HG03045 (cell line): ENCODE results near the gene MTCH1.

Experiments
- ATAC-seq: cut with Tn5 transposase; IDR thresholded peaks from one replicate; pipeline ENCODE4 v1.9.1; 2021; ENCODE audit warnings: mild to moderate bottlenecking, moderate library complexity; ENCODE audit not compliant: unreplicated experiment

The MTCH1 gene, protein sequence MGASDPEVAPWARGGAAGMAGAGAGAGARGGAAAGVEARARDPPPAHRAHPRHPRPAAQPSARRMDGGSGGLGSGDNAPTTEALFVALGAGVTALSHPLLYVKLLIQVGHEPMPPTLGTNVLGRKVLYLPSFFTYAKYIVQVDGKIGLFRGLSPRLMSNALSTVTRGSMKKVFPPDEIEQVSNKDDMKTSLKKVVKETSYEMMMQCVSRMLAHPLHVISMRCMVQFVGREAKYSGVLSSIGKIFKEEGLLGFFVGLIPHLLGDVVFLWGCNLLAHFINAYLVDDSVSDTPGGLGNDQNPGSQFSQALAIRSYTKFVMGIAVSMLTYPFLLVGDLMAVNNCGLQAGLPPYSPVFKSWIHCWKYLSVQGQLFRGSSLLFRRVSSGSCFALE

DNA sequence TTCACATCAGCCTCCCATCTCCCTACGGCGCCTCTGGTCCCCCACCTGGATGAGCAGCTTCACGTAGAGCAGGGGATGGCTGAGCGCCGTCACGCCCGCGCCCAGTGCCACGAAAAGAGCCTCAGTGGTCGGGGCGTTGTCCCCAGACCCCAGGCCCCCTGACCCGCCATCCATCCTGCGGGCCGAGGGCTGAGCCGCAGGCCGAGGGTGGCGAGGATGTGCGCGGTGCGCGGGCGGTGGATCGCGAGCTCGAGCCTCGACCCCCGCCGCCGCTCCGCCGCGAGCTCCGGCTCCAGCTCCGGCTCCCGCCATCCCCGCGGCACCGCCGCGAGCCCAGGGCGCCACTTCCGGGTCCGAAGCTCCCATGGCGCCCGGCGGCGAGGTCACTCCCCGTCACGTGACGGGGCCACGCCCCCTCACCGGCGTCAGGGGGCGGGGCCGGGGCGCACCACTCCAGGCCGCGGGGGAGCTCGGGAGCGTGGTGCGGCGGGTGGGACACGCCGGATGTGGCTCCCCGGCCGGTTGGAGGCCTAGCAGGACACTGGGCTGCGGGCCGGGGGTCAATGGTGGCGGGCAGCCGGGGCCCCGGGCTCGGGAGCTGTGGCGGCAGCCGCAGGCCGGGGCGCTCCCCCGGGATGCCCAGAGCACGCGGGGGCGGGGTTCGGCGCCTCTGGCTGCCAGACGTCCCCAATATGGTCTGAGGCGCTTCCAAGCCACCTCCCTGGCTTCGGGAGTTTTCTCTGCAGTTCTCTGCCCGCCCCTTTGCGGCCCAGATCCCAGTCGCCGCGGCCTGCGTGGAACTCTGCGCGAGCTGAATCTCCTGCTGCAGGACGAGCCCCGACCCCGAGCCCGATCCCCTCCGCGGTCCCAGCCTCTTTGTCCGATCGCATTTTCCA, at the start of gene MTCH1:
TSS of gene MTCH1 (minus strand) at position 389 of the 896 bp plus-strand sequence. CDS start at position 366, 23 bp downstream.
- ATAC-seq, result peak; percentile 85

DNA sequence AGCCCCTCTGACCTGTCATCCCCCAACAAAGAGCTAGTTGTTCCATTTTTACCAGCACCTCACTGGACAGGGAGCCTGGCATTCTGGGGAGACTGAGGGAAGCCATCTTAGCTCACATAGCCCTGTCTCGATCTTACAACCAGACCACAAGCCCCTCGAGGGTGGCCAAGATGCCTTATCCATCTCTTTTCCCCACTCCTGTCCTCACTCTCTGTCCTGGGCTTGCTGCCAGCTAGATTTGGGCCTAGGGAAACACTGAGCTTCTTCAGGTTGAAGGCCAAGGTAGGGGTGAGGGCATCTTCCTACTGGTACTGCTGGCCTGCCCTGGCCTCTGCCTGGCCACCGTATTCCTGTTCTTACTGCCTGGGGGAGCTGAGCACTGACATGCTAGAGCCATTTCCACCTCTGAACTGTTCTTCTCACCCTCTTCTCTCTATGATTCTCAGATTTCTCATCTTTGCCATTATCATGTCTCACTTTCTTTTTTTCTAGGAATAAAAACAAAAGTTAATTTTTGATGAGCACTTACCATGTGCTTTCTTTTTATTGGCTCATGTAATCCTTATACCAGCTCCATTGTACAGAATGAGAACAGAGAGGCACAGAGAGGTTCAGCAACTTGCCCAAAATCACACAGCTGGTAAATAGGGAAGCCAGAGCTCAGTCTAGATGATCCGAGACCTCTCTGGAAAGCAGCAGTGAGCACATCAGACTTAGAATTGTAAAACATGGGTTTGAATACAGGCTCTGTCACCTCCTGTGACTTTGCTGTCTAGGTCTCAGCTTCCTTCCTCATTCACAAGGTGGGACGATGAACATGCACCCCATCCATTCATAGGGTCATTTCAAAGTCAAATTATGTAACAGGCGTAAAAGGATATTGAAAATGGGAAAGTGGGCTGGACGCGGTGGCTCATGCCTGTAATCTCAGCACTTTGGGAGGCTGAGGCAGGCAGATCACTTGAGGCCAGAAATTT, 48.1 kb upstream of the MTCH1 start:
- no peak for ATAC-seq

DNA sequence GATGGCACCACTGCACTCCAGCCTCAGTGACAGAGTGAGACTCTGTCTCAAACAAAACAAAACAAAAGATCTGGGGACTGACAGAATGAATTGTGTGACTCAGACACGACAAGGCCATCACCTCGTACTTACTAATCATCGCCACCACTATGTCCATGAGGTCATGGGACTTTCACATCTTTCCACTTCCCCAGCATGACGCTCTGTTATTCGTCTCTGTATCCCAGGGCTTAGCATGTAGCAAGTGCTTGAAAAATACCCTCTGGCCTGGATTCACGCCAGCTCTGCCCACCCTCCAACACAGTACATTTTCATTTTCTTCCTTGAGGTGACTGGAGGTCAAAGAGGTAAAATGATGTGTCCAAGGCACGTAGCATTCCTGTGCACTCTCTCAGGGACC, 47.3 kb upstream of the MTCH1 start:
- no peak for ATAC-seq

DNA sequence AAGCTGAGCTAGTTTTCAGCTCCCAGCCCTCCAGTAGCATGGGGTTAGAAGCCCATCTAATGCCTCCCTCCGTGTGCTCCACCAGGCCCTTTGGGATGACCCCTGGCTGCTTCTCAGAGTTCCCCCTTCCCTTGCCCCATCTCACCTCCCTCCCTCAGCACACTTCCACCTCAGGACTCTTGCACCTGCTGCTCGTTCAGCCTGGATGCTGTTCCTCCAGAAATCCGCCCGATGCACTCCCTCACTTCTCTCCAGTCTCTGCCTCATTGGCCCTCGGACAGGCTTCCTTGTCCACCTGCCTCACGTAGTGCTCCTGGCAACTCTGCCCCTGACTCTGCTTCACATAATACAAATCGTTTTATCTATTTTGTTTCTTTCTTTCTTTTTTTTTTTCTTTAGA, 46.2 kb upstream of the MTCH1 start:
- no peak for ATAC-seq

DNA sequence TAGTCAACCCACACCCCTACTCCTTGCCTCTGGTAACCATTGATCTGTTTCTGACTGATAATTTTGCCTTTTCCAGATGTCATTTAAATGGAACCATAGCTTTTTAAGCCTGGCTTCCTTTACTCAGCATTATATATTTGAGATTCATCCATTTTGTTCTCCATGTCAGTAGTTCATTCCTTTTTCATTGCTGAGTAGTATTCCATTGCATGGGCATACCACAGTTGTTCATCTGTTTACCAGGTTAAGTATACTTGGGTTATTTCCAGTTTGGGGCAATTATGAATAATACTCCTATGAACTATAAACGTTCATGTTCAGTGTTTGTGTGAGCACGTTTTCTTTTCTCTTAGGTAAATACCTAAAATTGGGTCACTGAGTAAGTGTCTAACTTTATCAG, 44.6 kb upstream of the MTCH1 start:
- no peak for ATAC-seq

DNA sequence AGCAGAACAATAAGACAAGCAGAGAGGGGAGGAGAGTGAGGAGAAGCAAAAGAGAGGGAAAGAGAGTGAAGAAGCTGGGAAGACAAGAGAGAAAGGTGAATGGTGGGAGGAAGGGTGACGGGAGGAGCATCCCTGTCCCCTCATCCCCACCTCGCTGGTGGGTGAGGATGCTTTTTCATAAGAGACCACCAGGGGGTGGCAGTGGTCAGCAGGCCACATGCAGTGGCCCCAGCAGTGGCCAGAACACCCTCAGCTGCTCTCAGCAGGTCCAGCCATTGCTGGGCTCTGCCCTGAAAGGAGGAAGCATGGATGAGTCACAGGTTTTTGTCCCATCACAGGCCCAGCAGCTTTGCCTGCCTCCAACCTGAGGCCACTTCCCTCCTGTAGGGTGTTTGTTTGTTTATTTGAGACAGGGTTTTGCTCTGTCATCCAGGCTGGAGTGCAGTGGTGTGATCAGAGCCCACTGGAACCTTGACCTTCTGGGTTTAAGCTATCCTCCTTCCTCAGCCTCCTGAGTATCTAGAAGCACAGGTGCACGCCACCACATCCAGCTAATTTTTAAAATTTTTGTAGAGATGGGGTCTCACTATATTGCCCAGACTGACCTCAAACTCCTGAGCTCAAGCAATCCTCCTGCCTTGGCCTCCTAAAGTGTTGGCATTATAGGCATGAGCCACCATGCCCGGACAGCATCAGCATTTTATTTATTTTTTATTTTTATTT, 43.4 kb upstream of the MTCH1 start:
- no peak for ATAC-seq

DNA sequence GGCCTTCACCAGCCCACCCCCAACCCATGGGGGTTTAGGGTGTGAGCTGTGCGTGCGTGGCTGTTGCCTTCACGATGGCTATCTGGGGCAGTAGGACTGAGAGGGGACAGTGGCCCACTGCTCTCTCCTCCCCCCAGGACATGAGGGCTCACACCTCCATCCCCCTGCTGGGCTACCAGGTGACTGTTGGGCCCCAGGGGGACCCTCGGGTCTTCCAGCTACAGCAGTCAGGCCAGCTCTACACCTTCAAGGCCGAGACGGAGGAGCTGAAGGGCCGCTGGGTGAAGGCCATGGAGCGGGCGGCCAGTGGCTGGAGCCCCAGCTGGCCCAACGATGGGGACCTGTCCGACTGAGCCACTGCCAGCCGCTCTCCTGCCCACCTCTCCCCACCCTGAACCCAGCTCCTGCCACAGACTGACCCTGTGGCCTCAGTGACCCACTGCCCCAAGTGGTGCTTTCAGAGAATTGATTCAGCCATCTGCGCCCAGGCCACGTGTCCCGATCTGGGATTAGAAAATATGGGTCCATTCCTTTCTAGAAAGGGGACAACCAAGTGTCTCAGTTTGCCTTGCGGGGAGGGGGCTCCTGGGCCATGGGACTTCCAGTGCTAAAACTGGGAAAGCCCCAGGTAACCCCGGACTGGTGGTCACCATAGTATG, 41.9 kb upstream of the MTCH1 start:
- ATAC-seq, result no peak

DNA sequence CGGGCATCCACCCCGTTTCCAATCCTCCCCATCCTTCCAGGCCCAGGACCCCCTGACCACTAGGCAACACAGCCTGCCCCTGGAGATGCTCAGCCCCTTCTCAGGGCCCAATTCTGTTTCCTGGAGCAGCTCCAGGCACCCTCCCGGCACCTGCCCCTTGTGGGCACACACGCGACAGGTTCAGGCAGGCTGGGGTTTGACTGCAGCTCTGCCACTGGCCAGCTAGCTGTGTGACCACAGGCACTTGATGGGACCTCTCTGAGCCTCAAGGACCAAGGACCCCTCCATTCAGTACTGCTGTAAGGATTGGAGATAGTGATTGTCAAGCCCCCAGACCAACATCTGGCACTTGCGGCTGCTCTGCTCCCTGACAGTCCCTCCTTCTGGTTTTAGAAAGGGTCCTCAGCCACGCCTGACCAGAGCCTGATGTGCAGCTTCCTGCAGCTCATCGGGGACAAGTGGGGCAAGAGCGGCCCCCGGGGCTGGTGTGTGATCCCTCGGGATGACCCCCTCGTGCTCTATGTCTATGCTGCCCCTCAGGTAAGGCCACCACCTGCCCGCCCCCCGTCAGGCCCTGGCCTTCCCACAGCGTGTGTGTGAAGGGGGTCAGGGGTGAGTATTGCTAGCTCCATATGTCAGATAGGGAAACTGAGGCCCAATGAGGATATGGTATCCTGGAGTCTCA, 41.2 kb upstream of the MTCH1 start:
- no peak for ATAC-seq

DNA sequence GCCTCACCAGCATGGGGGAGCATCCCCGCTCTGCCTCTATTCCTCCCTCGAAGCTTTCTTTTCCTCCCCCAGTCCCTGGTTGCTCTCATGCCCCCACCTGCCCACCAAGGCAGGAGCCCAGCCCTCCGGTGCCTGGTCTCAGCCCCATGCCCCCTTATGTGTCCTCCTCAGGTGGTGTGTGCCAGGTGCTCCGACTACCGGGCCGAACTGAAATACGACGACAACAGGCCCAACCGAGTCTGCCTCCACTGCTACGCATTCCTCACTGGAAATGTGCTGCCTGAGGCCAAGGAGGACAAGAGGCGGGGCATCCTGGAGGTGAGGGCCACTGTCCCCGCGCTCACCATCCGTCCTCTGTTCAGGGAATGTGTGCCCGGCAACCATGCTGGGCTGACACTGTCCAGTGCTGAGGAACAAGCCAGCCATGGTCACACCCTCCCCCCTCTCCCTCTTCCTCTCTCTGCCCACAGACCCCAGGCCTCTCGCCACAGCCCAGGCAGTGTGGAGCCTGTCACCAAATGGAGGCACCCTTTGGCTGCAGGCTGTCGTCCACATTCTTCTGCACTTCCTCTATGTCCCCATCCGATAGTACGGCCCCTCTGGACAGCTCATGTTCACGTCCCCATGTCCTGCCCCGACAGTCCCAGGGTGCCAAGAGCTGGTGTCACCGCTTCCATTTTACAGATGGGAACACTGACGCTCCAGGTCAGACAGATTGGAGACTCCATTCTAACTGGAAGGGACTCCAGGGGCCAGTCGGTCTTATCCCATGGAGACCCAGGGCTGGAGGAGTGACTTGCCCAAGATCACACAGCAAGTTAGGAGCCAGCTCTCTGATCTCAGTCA, 39.8 kb upstream of the MTCH1 start:
- ATAC-seq, result no peak

DNA sequence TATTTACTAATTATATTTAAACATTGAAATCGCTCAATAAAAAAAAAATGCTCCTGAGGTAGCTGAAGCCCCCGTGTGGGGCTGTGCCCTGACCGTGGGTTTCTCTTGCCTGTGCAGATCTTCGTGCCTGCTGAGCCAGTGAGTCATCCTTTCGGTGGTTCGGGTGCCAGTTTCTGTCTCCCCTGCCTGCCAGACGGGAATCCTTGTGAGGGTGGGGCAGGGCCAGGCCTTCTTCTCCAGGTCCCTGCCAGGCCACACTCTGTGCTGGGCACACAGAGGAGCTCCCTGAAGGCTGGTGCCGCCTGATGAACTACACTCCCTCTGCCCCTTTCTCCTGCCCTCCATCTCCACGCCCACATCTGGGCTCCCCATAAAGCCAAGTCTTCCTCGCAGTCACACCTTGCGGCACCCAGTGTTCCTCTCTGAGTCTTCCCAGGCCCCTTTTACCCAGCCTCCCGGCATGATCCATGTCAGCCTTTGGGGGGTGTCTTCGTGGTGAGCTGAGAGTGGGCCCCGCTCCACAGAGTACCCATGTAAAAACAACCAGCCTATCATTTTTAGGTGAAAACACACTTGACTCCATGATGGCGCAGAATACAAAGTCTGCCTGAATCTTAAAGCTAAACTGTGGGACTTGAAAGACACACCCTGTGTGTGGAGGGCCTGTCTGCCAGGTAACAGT, 38.8 kb upstream of the MTCH1 start:
- no peak for ATAC-seq

DNA sequence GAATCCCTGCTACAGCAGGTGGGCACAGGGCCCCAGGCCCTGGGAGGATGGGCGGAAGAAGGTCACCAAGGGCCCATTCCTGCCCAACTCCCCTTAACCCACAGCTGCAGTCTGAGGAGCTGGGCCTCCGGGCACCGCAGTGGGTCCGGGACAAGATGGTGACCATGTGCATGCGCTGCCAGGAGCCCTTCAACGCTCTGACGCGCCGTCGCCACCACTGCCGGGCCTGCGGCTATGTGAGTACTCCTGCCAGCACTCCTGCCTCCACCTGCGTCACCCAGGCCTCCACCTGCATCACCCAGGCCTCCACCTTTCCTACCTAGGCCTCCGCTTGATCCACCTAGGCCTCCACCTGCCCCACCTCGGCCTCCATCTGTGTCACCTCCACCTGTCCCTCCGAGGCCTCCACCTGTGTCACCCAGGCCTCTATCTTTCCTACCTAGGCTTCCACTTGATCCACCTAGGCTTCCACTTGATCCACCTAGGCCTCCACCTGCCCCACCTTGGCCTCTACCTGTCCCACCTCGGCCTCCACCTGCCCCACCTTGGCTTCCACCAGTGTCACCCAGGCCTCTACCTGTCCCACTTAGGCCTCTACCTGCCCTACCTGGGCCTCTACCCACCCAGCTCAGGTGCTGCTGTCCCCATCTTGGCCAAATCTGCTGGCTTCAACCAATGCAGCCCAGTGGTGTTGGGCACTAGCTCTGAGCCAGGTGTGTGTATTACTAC, 36.3 kb upstream of the MTCH1 start:
- no peak for ATAC-seq

DNA sequence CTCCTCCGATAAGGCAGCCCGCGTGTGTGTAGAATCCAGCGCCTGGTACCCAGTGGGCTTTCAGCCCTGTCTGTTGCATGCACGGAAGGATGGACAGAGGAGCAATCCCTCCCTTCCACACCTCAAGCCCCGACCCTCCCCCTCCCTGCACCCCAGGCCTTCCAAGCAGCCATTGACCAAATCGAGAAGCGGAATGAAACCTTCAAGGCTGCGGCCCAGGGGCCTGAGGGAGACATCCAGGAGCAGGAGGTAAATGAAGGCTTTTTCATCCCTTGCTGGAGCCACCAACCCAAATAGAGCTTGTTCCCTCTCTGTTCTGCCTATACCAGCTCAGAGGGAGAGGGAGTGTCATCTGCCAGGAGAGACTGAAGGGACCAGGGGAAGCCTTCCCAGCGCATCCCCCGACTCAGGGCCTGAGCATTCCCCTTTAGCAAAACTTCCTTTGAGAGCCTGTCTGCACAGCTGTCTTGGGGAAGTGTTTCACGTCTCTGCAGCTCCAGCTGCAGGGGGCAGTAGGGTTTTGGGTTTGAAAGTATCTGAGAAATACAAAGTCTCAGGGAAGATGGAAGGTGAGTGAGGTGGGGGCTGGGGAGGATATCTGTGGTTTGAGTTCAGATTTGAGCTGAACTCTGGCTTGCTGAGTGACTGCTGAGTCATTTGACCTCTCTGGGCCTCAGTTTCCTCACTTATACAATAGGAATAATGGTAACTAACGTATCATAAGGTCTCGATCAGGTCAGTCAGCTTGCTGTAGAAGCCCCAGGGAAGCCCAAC, 35.5 kb upstream of the MTCH1 start:
- no peak for ATAC-seq

DNA sequence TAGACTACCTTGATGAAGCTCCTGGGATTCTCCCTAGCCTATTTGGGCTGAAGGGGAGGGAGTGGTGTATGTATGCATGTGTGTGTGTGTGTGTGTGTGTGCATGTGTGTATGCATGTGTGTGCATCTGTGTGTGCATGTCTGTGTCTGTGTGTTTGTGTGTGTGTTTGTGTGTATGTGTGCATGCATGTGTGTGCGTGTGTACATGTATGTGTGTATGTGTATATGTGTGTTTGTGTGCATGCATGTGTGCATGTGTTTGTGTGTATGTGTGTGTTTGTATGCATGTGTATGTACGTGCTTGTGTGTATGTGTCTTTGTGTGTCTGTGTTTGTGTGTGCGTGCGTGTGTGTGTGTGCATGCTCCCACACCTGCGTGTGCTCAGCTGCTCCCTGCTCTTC, 34.8 kb upstream of the MTCH1 start:
- ATAC-seq, result no peak

DNA sequence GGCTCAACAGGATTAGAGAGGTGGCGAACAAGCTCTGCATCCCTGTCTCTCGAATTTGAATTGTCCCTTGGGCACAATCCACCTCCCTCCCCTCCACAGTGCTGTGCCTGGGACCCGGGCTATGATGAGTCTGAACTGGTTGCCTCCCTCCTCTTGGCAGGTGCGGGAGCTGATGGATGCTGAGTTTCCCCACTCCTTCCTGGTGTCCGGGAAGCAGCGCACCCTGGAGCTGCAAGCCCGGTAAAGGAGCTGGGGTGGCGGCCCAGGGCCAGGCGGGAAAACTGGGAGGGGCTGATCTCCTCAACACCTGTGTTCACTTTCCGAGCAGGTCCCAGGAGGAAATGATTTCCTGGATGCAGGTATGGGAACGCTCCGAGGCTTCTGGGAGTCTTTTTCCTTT, 34.4 kb upstream of the MTCH1 start:
- ATAC-seq, result no peak

DNA sequence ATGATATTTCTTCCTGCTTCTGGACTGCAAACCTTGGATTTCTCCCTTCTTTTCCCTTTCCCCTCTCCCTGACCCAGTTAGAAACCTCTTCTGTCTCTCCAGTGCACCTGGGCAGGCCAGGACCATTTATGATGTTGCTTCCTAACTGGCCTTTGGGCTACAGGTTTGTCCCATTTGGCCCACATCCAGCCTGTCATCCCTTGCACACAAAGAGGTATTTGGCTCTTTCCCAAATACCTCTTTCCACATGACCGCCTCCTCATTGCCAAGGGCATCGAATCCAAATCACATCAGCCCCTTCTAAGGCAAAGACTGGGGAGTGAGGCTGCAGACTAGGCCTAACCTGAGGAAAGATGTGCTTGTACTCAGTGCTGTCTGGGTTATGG, 33.1 kb upstream of the MTCH1 start:
- no peak for ATAC-seq
